OCI-LY1 (cell line): ENCODE measurements around the gene ZMYND15.

Experiments
- H2AFZ ChIP-seq: fragments of 200-600 bp; sonication (generic), shearing (Covaris generic); 2 replicates; pipeline ENCODE4 v1.6.0; 2014; ENCODE audit warnings: antibody characterized with exemption, mild to moderate bottlenecking, low read length
- H3F3A ChIP-seq: fragments of 200-600 bp; sonication (generic), shearing (Covaris generic); 2 replicates; pipeline ENCODE4 v1.6.0; 2014; ENCODE audit warnings: mild to moderate bottlenecking, antibody characterized with exemption, low read length, moderate library complexity; ENCODE audit not compliant: insufficient read depth
- H3K27ac ChIP-seq: fragments of 200-600 bp; sonication (generic); 2 replicates; pipeline ENCODE4 v1.5.1; 2014; ENCODE audit warnings: low read length, mixed run types, mild to moderate bottlenecking, low read depth; ENCODE audit not compliant: poor library complexity, severe bottlenecking
- H3K27me3 ChIP-seq: fragments of 200-600 bp; sonication (generic); 2 replicates; pipeline ENCODE4 v1.6.0; 2014; ENCODE audit warnings: antibody characterized with exemption, mild to moderate bottlenecking, low read length, moderate library complexity; ENCODE audit not compliant: insufficient read depth
- H3K36me3 ChIP-seq: fragments of 200-600 bp; sonication (generic); 2 replicates; pipeline ENCODE4 v1.6.1; 2014; ENCODE audit warnings: mild to moderate bottlenecking, antibody characterized with exemption, low read length, moderate library complexity, mixed read lengths; ENCODE audit not compliant: insufficient read depth
- H3K4me1 ChIP-seq: fragments of 200-600 bp; sonication (generic); 2 replicates; pipeline ENCODE4 v1.5.1; 2014; ENCODE audit warnings: mild to moderate bottlenecking, low read length, moderate library complexity; ENCODE audit not compliant: insufficient read depth, severe bottlenecking
- H3K4me2 ChIP-seq: fragments of 200-600 bp; sonication (generic), shearing (Covaris generic); 2 replicates; pipeline ENCODE4 v1.6.1; 2014; ENCODE audit warnings: low read length
- H3K4me3 ChIP-seq: fragments of 200-600 bp; sonication (generic); 2 replicates; pipeline ENCODE4 v1.5.1; 2014; ENCODE audit warnings: low read length, low read depth, mild to moderate bottlenecking, mixed read lengths; ENCODE audit not compliant: poor library complexity, severe bottlenecking
- H3K79me2 ChIP-seq: fragments of 200-600 bp; shearing (Covaris generic); 2 replicates; pipeline ENCODE4 v1.6.1; 2016; ENCODE audit warnings: mixed run types, low read length, mixed read lengths; ENCODE audit not compliant: insufficient read depth
- H3K9ac ChIP-seq: fragments of 200-600 bp; sonication (generic), shearing (Covaris generic); 2 replicates; pipeline ENCODE4 v1.6.1; 2014; ENCODE audit warnings: mild to moderate bottlenecking, low read length, mixed read lengths
- H3K9me2 ChIP-seq: fragments of 200-600 bp; sonication (generic), shearing (Covaris generic); 2 replicates; pipeline ENCODE4 v1.6.1; 2014; ENCODE audit warnings: low read depth, mild to moderate bottlenecking, low read length, mixed read lengths
- H3K9me3 ChIP-seq: fragments of 200-600 bp; shearing (Covaris generic); 2 replicates; pipeline ENCODE4 v1.6.1; 2014; ENCODE audit warnings: low read length, mixed read lengths
- H4K20me1 ChIP-seq: fragments of 200-600 bp; sonication (generic), shearing (Covaris generic); 2 replicates; pipeline ENCODE4 v1.6.0; 2016; ENCODE audit warnings: mild to moderate bottlenecking, low read length; ENCODE audit not compliant: insufficient read depth
- CTCF ChIP-seq: fragments of 200-600 bp; sonication (generic), shearing (Covaris generic); IDR thresholded peaks from 2 replicates; pipeline ENCODE4 v1.5.1; 2017; ENCODE audit warnings: mild to moderate bottlenecking, antibody characterized with exemption, low read length, moderate library complexity, mixed read lengths
- EZH2 ChIP-seq: fragments of 200-600 bp; sonication (generic), shearing (Covaris generic); IDR thresholded peaks from 2 replicates; pipeline ENCODE4 v1.8.0; 2017; ENCODE audit warnings: borderline replicate concordance, mixed run types, mild to moderate bottlenecking, antibody characterized with exemption, low read length, moderate library complexity, mixed read lengths

The ZMYND15 gene

GRCh38 chr17:4786516-4786915 is 46.9 kb downstream of the ZMYND15 start:
- no peaks in the 10 kb centered on the region for H3F3A ChIP-seq
- H3K36me3 ChIP-seq = no peaks in the 10 kb centered on the region
- H2AFZ ChIP-seq = no peak overlapping the region
- H3K27me3 ChIP-seq = peaks cover 11% of the 10 kb centered on the region; the same call in 1 of the 2 replicates
- no peaks in the 10 kb centered on the region for H3K9me2 ChIP-seq
- no peak overlapping the region for H3K4me3 ChIP-seq
- H3K9ac ChIP-seq = no peak overlapping the region
- peaks cover 17% of the 10 kb centered on the region for H3K4me1 ChIP-seq
- TF ChIP-seq EZH2 (no peak), CTCF (no peak)
- no peak overlapping the region for H3K4me2 ChIP-seq
- H3K27ac ChIP-seq = no peak overlapping the region
- no peaks in the 10 kb centered on the region for H3K9me3 ChIP-seq
- no peaks in the 10 kb centered on the region for H4K20me1 ChIP-seq
- H3K79me2 ChIP-seq = no peaks in the 10 kb centered on the region

- H3K4me2 ChIP-seq = no peak overlapping the region
- no peaks in the 10 kb centered on the region for H3K79me2 ChIP-seq
- no peaks in the 10 kb centered on the region for H3K9me2 ChIP-seq
- no peaks in the 10 kb centered on the region for H3F3A ChIP-seq
- H3K27me3 ChIP-seq = peaks cover 5% of the 10 kb centered on the region; the same call in 1 of the 2 replicates
- no peak overlapping the region for H3K4me3 ChIP-seq
- no peaks in the 10 kb centered on the region for H3K9me3 ChIP-seq
- H3K9ac ChIP-seq = no peak overlapping the region
- peaks cover 17% of the 10 kb centered on the region for H3K4me1 ChIP-seq
- no peak for TF ChIP-seq EZH2
- TF ChIP-seq CTCF = no peak
- no peaks in the 10 kb centered on the region for H4K20me1 ChIP-seq
- no peaks in the 10 kb centered on the region for H3K36me3 ChIP-seq
- H3K27ac ChIP-seq = no peak overlapping the region
- no peak overlapping the region for H2AFZ ChIP-seq
Measured at GRCh38 chr17:4788159-4788806, 48.6 kb downstream of the ZMYND15 start.

GRCh38 chr17:4788807-4789700 is 49.4 kb downstream of the ZMYND15 start, which contains the start of gene GLTPD2:
TSS of gene GLTPD2 (plus strand) at chr17:4788964. CDS start at chr17:4789012, 48 bp downstream.
- H3K36me3 ChIP-seq = no peaks in the 10 kb centered on the region
- H3K27me3 ChIP-seq = peaks cover 5% of the 10 kb centered on the region; the same call in 1 of the 2 replicates
- peaks cover 17% of the 10 kb centered on the region for H3K4me1 ChIP-seq
- no peak for TF ChIP-seq EZH2
- TF ChIP-seq CTCF = no peak
- H3K4me2 ChIP-seq = peak within 1 kb of the TSS; percentile 100
- peak within 1 kb of the TSS; percentile 68 for H3K4me3 ChIP-seq
- no peaks in the 10 kb centered on the region for H4K20me1 ChIP-seq
- no peaks in the 10 kb centered on the region for H3K79me2 ChIP-seq
- H3K27ac ChIP-seq = no peak within 1 kb of the TSS
- H3F3A ChIP-seq = no peaks in the 10 kb centered on the region
- H3K9ac ChIP-seq = peak within 1 kb of the TSS; percentile 72
- peak within 1 kb of the TSS; percentile 87; the same call in 1 of the 2 replicates for H2AFZ ChIP-seq
- no peaks in the 10 kb centered on the region for H3K9me3 ChIP-seq
- H3K9me2 ChIP-seq = no peaks in the 10 kb centered on the region
